HG03025 (cell line): ENCODE results near the gene TGFBR3.

Source experiments
- ATAC-seq: cut with Tn5 transposase; IDR thresholded peaks from one replicate; pipeline ENCODE4 v1.9.1; 2021; ENCODE audit warnings: mild to moderate bottlenecking, moderate library complexity; ENCODE audit not compliant: unreplicated experiment, low FRiP score

The TGFBR3 gene

GRCh38 chr1:91699339-91699974, 186.5 kb downstream of the TGFBR3 start:
- no peak for ATAC-seq

GRCh38 chr1:91697861-91698260, 188.1 kb downstream of the TGFBR3 start:
- ATAC-seq, result no peak

GRCh38 chr1:91697416-91697815, 188.5 kb downstream of the TGFBR3 start:
- ATAC-seq, result no peak

GRCh38 chr1:91696321-91696720, 189.6 kb downstream of the TGFBR3 start:
- ATAC-seq, result no peak

- ATAC-seq, result no peak
These were observed 192.4 kb downstream of the TGFBR3 start for GRCh38 chr1:91693557-91693956.

GRCh38 chr1:91691525-91691924, 194.4 kb downstream of the TGFBR3 start:
- no peak for ATAC-seq

- ATAC-seq, result no peak
These were observed 196.1 kb downstream of the TGFBR3 start for GRCh38 chr1:91689641-91690481.

- ATAC-seq, result no peak
These were observed 198.5 kb downstream of the TGFBR3 start for GRCh38 chr1:91687452-91687851.

- ATAC-seq, result no peak
These were observed 200.0 kb downstream of the TGFBR3 start for GRCh38 chr1:91685994-91686393.

GRCh38 chr1:91684481-91685196, 201.3 kb downstream of the TGFBR3 start:
- ATAC-seq, result no peak

- ATAC-seq, result no peak
These were observed 202.4 kb downstream of the TGFBR3 start for GRCh38 chr1:91683598-91683951.

GRCh38 chr1:91682882-91683597, 202.9 kb downstream of the TGFBR3 start:
- ATAC-seq, result no peak

GRCh38 chr1:91680556-91681155, 205.3 kb downstream of the TGFBR3 start:
- ATAC-seq, result no peak

GRCh38 chr1:91679446-91679845, 206.5 kb downstream of the TGFBR3 start:
- ATAC-seq, result no peak

GRCh38 chr1:91676030-91676429, 209.9 kb downstream of the TGFBR3 start:
- ATAC-seq, result no peak

- no peak for ATAC-seq
These were observed 211.8 kb downstream of the TGFBR3 start for GRCh38 chr1:91674107-91674506.

GRCh38 chr1:91673613-91674012, 212.3 kb downstream of the TGFBR3 start:
- no peak for ATAC-seq

- no peak for ATAC-seq
These were observed 213.3 kb downstream of the TGFBR3 start for GRCh38 chr1:91672601-91673161.

GRCh38 chr1:91670781-91671180, 215.2 kb downstream of the TGFBR3 start:
- ATAC-seq, result no peak
